HL-60 (cell line): Measurements from ENCODE around the gene MILR1.

Source experiments
- DNase-seq, 2 experiments: peaks; one replicate each; pipeline ENCODE4 v3.0.0-alpha.2; 2010 to 2020; ENCODE audit warnings: low read depth in 1 of 2, low spot score in 1 of 2
- H3K27ac ChIP-seq: fragments of 250-450 bp; sonication (Bioruptor Pico); replicated peaks from 2 replicates; pipeline ENCODE4 v1.5.1; 2020; ENCODE audit warnings: mild to moderate bottlenecking, moderate library complexity
- H3K27me3 ChIP-seq: fragments of 250-450 bp; sonication (Bioruptor Pico); 2 replicates; pipeline ENCODE4 v1.5.1; 2021; ENCODE audit warnings: mild to moderate bottlenecking, moderate library complexity; ENCODE audit not compliant: insufficient read depth, poor library complexity, severe bottlenecking
- H3K4me3 ChIP-seq: replicated peaks from 2 replicates; pipeline ENCODE4 v1.5.1; 2011; ENCODE audit warnings: mild to moderate bottlenecking, control low read depth, low read length; ENCODE audit not compliant: insufficient read depth
- GABPA ChIP-seq: IDR thresholded peaks from 2 replicates; pipeline ENCODE4 v1.6.1; 2012; ENCODE audit warnings: low read depth
- POLR2AphosphoS5 ChIP-seq: IDR thresholded peaks from 2 replicates; pipeline ENCODE4 v1.6.1; 2012; ENCODE audit warnings: low read depth
- SPI1 ChIP-seq: IDR thresholded peaks from 2 replicates; pipeline ENCODE4 v1.6.1; 2012; ENCODE audit warnings: low read depth, mild to moderate bottlenecking, borderline replicate concordance
- TF ChIP-seq, protein P1 (sequence below): IDR thresholded peaks from 2 replicates; pipeline ENCODE4 v1.6.1; 2012; ENCODE audit warnings: low read depth; ENCODE audit not compliant: insufficient replicate concordance
- TF ChIP-seq, protein P2 (sequence below): IDR thresholded peaks from one replicate; pipeline ENCODE4 v1.5.1; 2011; ENCODE audit warnings: low read length, control low read depth, inconsistent platforms; ENCODE audit not compliant: insufficient read depth

MILR1 gene

DNA sequence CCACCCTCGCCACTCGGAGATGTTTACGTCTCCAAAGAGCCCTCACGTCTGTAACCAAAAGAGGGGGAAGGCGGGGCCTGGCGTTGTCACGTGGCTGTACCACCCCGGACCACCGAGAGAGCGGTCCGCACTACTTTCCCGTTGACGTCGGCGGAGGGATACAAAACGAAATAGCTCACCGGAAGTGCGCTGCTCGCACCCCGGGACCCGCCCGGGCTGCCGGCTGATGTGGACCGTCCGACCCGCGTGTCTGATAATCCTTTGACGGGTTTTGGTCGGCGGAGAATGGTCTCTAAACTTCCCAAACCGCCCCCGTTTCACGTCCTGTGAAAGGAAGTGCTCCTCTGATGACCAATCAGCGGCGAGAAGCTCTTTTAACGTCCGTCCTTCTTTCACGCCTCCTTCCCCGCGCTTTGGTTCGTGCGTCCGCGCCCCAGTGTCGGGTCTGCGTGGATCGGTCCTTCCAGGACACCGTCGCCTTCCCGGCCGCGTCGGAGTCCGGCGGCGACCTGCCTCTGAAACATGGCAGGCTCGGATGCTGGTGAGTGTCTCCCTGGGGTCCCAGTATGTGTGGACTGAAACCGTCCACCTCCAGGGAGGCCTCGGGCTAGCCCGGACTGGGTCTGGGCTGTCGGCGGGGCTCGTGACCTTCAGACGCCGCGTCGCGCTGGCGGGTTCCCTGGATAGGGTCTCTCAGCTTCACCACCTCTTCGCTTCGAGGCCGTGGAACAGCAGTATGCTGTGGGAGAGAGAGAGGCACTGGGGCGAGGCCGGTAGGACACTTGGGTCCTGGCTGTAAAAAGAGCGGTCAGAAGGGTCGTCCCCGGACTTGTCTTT, 57.9 kb downstream of the MILR1 start, which contains the start of gene CEP95:
Gene CEP95, plus strand, starts transcription at position 402 of the 837 bp plus-strand sequence. Its CDS starts 121 bp downstream, at position 523.
- peak; percentile 74; the same call in 1 of the 2 replicates for TF ChIP-seq SPI1
- TF ChIP-seq, protein P1, sequence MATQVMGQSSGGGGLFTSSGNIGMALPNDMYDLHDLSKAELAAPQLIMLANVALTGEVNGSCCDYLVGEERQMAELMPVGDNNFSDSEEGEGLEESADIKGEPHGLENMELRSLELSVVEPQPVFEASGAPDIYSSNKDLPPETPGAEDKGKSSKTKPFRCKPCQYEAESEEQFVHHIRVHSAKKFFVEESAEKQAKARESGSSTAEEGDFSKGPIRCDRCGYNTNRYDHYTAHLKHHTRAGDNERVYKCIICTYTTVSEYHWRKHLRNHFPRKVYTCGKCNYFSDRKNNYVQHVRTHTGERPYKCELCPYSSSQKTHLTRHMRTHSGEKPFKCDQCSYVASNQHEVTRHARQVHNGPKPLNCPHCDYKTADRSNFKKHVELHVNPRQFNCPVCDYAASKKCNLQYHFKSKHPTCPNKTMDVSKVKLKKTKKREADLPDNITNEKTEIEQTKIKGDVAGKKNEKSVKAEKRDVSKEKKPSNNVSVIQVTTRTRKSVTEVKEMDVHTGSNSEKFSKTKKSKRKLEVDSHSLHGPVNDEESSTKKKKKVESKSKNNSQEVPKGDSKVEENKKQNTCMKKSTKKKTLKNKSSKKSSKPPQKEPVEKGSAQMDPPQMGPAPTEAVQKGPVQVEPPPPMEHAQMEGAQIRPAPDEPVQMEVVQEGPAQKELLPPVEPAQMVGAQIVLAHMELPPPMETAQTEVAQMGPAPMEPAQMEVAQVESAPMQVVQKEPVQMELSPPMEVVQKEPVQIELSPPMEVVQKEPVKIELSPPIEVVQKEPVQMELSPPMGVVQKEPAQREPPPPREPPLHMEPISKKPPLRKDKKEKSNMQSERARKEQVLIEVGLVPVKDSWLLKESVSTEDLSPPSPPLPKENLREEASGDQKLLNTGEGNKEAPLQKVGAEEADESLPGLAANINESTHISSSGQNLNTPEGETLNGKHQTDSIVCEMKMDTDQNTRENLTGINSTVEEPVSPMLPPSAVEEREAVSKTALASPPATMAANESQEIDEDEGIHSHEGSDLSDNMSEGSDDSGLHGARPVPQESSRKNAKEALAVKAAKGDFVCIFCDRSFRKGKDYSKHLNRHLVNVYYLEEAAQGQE = peak; percentile 39
- peak; percentile 92 for TF ChIP-seq POLR2AphosphoS5
- TF ChIP-seq GABPA = peak; percentile 72
- TF ChIP-seq, protein P2, sequence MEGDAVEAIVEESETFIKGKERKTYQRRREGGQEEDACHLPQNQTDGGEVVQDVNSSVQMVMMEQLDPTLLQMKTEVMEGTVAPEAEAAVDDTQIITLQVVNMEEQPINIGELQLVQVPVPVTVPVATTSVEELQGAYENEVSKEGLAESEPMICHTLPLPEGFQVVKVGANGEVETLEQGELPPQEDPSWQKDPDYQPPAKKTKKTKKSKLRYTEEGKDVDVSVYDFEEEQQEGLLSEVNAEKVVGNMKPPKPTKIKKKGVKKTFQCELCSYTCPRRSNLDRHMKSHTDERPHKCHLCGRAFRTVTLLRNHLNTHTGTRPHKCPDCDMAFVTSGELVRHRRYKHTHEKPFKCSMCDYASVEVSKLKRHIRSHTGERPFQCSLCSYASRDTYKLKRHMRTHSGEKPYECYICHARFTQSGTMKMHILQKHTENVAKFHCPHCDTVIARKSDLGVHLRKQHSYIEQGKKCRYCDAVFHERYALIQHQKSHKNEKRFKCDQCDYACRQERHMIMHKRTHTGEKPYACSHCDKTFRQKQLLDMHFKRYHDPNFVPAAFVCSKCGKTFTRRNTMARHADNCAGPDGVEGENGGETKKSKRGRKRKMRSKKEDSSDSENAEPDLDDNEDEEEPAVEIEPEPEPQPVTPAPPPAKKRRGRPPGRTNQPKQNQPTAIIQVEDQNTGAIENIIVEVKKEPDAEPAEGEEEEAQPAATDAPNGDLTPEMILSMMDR = no peak
- Histone ChIP-seq H3K4me3 (peak within 1 kb of the TSS; percentile 91), H3K27ac (peak within 1 kb of the TSS; percentile 98), H3K27me3 (no peaks in the 10 kb centered on the region)
- DNase-seq = peak; percentile 95 to 98

DNA sequence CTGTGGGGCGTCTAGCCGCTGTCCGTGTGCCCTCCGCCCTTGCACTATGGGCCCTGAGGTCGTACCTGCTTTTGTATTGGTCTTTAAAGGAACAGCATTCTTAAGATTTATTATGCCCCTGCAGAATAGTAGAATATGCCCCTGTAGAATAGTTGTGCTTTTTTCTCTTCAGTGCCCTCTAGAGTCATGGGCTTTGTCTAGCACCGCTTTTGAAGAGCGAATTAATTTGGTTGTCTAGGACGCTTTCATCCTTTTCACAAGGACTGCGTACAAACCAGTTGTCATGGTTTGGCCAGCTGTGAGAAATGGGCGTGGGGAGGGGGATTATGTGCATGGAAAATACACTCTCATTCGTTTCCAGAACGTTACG, 58.5 kb downstream of the MILR1 start:
- Histone ChIP-seq H3K27me3 (no peaks in the 10 kb centered on the region), H3K4me3 (peak overlapping the region; percentile 91), H3K27ac (peak overlapping the region; percentile 98)
- no peak for TF ChIP-seq SPI1
- TF ChIP-seq, protein P2 = peak; percentile 39
- DNase-seq = peak; percentile 39 to 54

DNA sequence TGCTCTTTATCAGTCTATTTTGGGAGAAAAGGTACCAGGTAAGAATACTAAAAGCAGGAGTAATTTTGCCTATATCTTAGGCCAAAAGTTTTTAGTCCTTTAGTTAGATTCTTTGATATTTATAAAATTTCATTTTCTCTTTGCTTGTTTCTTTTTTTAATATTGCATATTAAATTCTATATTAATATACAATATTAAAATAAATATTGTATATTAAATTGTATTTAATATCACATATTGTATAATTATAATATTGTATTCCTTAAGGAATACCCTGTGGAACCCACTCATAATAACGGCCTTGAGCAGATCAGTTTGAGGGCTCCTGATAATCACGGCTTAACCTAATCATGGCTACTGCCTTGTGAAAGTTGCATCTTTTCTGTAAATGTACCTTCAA, 59.8 kb downstream of the MILR1 start:
- no peak for DNase-seq
- no peak for TF ChIP-seq GABPA
- TF ChIP-seq, protein P1 = no peak
- TF ChIP-seq, protein P2 = no peak
- TF ChIP-seq POLR2AphosphoS5 = no peak
- no peak for TF ChIP-seq SPI1
- H3K27ac ChIP-seq = no peak overlapping the region
- no peak overlapping the region; the same call in 1 of the 2 replicates for H3K4me3 ChIP-seq
- H3K27me3 ChIP-seq = no peaks in the 10 kb centered on the region

DNA sequence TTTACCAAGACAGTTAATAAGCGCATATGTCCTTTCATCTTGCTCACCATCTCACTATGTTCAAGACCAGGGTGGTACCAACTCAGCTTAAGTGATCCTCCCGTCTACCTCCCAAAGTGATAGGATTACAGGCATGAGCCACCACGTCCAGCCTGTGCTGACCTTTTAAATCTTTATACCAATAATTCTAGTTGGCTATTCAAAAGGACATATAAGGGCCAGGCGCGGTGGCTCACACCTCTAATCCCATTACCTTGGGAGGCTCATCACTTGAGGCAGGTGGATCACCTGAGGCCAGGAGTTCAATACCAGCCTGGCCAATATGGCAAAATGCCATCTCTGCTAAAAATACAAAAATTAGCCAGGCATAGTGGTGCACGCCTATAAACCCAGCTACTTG, 60.3 kb downstream of the MILR1 start:
- TF ChIP-seq POLR2AphosphoS5 = no peak
- no peak for TF ChIP-seq GABPA
- TF ChIP-seq, protein P1 = no peak
- TF ChIP-seq, protein P2 = no peak
- TF ChIP-seq SPI1 = no peak
- no peaks in the 10 kb centered on the region for H3K27me3 ChIP-seq
- no peak overlapping the region for H3K4me3 ChIP-seq
- no peak for DNase-seq
- no peak overlapping the region for H3K27ac ChIP-seq
